Adrenal gland (tissue), 12 donors: ENCODE data around the gene TSPOAP1. TPM values are rescaled to one million over a fixed set of nuclear protein-coding genes. Genes with fewer than 3 reads are reported as not detected.

ENCODE experiments used
- DNase-seq, 7 donors: peaks; one replicate each; pipeline ENCODE4 v3.0.0-alpha.2; 2019 to 2020
- H3K27ac ChIP-seq, 5 donors: fragments of 200-600 bp; sonication (generic) in 4 of 5; 1 replicate in 3 of 5; 2 replicates in 2 of 5; pipeline versions ENCODE4 v1.5.1 to v1.8.0; 2016 to 2020; ENCODE audit warnings: mild to moderate bottlenecking in 1 of 5
- H3K27me3 ChIP-seq: fragments of 200-600 bp; 2 replicates; pipeline ENCODE4 v1.8.0; 2021
- H3K36me3 ChIP-seq, 2 donors: fragments of 200-600 bp; replicated peaks in 1 of 2; 1 replicate in 1 of 2; 2 replicates in 1 of 2; pipeline versions ENCODE4 v1.5.1 to v1.8.0; 2018 to 2022
- H3K4me1 ChIP-seq, 2 donors: fragments of 200-600 bp; replicated peaks in 1 of 2; 1 replicate in 1 of 2; 2 replicates in 1 of 2; pipeline versions ENCODE4 v1.5.1 to v1.8.0; 2018 to 2021
- H3K4me3 ChIP-seq, 4 donors: fragments of 200-600 bp; sonication (generic) in 3 of 4; one replicate each; pipeline ENCODE4 v1.5.1; 2016 to 2018
- H3K9me3 ChIP-seq, 3 donors: fragments of 200-600 bp; sonication (generic) in 1 of 3; replicated peaks in 1 of 3; 1 replicate in 2 of 3; 2 replicates in 1 of 3; pipeline versions ENCODE4 v1.5.1 to v1.8.0; 2016 to 2021
- CTCF ChIP-seq, 6 experiments: fragments of 450-650 bp in 4 of 6; fragments of 200-600 bp in 2 of 6; sonication (generic) in 1 of 6; IDR thresholded peaks; 1 replicate in 5 of 6; 2 replicates in 1 of 6; pipeline versions ENCODE4 v1.5.1 to v1.8.0; 2016 to 2021; ENCODE audit warnings: antibody characterized with exemption in 6 of 6, mild to moderate bottlenecking in 2 of 6, moderate library complexity in 1 of 6
- POLR2A ChIP-seq, 2 donors: fragments of 450-650 bp; IDR thresholded peaks; one replicate each; pipeline ENCODE4 v1.6.1; 2017; ENCODE audit warnings: antibody characterized with exemption in 2 of 2, mild to moderate bottlenecking in 2 of 2, moderate library complexity in 1 of 2
- WGBS, 4 donors: extraction: QIAGEN DNeasy Blood & Tissue Kit in 2 of 4; methylation state at CpG; one replicate each; pipeline versions ENCODE4 v1.1.5 to v1.1.7; 2013 to 2017; 5-methylcytosine and 5-hydroxymethylcytosine counted together
- intact Hi-C, 2 donors: fragments of 100-400 bp; cut with DNase I; formaldehyde crosslinking; loops; one replicate each; pipeline versions ENCODE4 v1.14.1 to v1.15.0; 2022 to 2023
- polyA plus RNA-seq, 3 donors: library from polyadenylated mRNA; stranded (reverse); fragments of 200-250 nt in 2 of 3; fragments of 350-450 nt in 1 of 3; fragmentation: Illumina TruSeq in 1 of 3; extraction: RNeasy Lipid Tissue Mini Kit (QIAGEN cat#74804) in 1 of 3; gene quantifications; one replicate each; pipeline ENCODE4 v1.2.3, GENCODE V29; 2013 to 2014
- total RNA-seq, 9 donors: library from RNA; depleted of rRNA in 4 of 9; stranded (reverse); fragments of >200 nt in 4 of 9; fragments of 120-200 nt in 1 of 9; fragmentation: NEBNext Ultra II Directional in 1 of 9; extraction: Animal tissue kit (Norgen Biotek cat#: 25700) in 1 of 9; gene quantifications; one replicate each; pipeline versions ENCODE4 v1.1.0 to v1.2.4, GENCODE V29; 2013 to 2023
- donor health status: healthy with polysubstance abuse.
- donor health status: Bipolar disorder and iron deficiency.
- donor health status: DM: yes; HTN: yes; CAD: no.
- donor health status: DM: no; HTN: no; CAD: no.
- donor health status: DM: no; HTN: no; CAD: no.
- donor health status: DM: yes; HTN: yes; CAD: no.

The TSPOAP1 gene
- total and polyA plus RNA-seq, 12 donors: 4.7 to 140 (median 22.3) TPM

GRCh38 chr17:58345500-58345899 is 16.9 kb upstream of the TSPOAP1 start:
- H3K4me1 ChIP-seq: no peaks in the 10 kb centered on the region
- H3K36me3 ChIP-seq: peaks cover 0 to 60% of the 10 kb centered on the region in 2 donors
- no peak for DNase-seq
- H3K4me3 ChIP-seq: no peak overlapping the region
- intact Hi-C loops: no loop called here
- no peak overlapping the region for H3K27ac ChIP-seq
- TF ChIP-seq POLR2A (IDR thresholded peaks at IDR 0.05): no peak
- no peak for TF ChIP-seq CTCF (IDR thresholded peaks at IDR 0.05)
- H3K9me3 ChIP-seq: no peaks in the 10 kb centered on the region
- H3K27me3 ChIP-seq: no peaks in the 10 kb centered on the region
- whole genome bisulfite sequencing, 4 donors: 70 to 91% (median 75%) methylated on average over 4 of the region's 4 CpGs

- Histone ChIP-seq H3K4me3 (no peak overlapping the region), H3K36me3 (peaks cover 0 to 53% of the 10 kb centered on the region in 2 donors), H3K9me3 (no peaks in the 10 kb centered on the region), H3K27ac (peak overlapping the region in 1 of 5 donors; percentile 29), H3K27me3 (no peaks in the 10 kb centered on the region), H3K4me1 (no peaks in the 10 kb centered on the region)
- WGBS, 4 donors: 48 to 83% (median 73%) methylated on average over 2 of the region's 2 CpGs
- intact Hi-C loops: no loop called here
- DNase-seq: no peak
- TF ChIP-seq CTCF (IDR thresholded peaks at IDR 0.05) (no peak), POLR2A (IDR thresholded peaks at IDR 0.05) (no peak)
Measured at GRCh38 chr17:58344791-58345157, 16.2 kb upstream of the TSPOAP1 start.

GRCh38 chr17:58344047-58344790 is 15.6 kb upstream of the TSPOAP1 start:
- Histone ChIP-seq H3K9me3 (no peaks in the 10 kb centered on the region), H3K4me3 (no peak overlapping the region), H3K27me3 (no peaks in the 10 kb centered on the region), H3K27ac (peak overlapping the region in 1 of 5 donors; percentile 29), H3K36me3 (peaks cover 0 to 48% of the 10 kb centered on the region in 2 donors), H3K4me1 (no peaks in the 10 kb centered on the region)
- intact Hi-C loops: no loop called here
- peak in 1 of 7 donors; percentile 36 for DNase-seq
- 56 to 59% (median 57%) methylated on average over 6 to 9 of the region's 9 CpGs for WGBS, 4 donors
- no peak for TF ChIP-seq CTCF (IDR thresholded peaks at IDR 0.05)
- TF ChIP-seq POLR2A (IDR thresholded peaks at IDR 0.05): no peak

- Histone ChIP-seq H3K4me3 (no peak overlapping the region), H3K36me3 (peaks cover 0 to 37% of the 10 kb centered on the region in 2 donors), H3K9me3 (no peaks in the 10 kb centered on the region), H3K27me3 (no peaks in the 10 kb centered on the region), H3K27ac (no peak overlapping the region), H3K4me1 (peaks cover 4 to 7% of the 10 kb centered on the region in 2 donors)
- no peak for TF ChIP-seq CTCF (IDR thresholded peaks at IDR 0.05)
- no peak for TF ChIP-seq POLR2A (IDR thresholded peaks at IDR 0.05)
- no peak for DNase-seq
- intact Hi-C loops: no loop called here
- WGBS, 4 donors: 94 to 97% (median 95%) methylated on average over 3 to 4 of the region's 4 CpGs
Measured at GRCh38 chr17:58343131-58343530, 14.5 kb upstream of the TSPOAP1 start.
